ENCODE data around the gene PIGZ. TPM values are rescaled to one million over a fixed set of nuclear protein-coding genes. Genes with fewer than 3 reads are reported as not detected.

PIGZ gene
- total and polyA plus RNA-seq, 5 donors from 2014 or later, result 0.34 to 0.47 (median 0.42) TPM; not detected in 1

DNA sequence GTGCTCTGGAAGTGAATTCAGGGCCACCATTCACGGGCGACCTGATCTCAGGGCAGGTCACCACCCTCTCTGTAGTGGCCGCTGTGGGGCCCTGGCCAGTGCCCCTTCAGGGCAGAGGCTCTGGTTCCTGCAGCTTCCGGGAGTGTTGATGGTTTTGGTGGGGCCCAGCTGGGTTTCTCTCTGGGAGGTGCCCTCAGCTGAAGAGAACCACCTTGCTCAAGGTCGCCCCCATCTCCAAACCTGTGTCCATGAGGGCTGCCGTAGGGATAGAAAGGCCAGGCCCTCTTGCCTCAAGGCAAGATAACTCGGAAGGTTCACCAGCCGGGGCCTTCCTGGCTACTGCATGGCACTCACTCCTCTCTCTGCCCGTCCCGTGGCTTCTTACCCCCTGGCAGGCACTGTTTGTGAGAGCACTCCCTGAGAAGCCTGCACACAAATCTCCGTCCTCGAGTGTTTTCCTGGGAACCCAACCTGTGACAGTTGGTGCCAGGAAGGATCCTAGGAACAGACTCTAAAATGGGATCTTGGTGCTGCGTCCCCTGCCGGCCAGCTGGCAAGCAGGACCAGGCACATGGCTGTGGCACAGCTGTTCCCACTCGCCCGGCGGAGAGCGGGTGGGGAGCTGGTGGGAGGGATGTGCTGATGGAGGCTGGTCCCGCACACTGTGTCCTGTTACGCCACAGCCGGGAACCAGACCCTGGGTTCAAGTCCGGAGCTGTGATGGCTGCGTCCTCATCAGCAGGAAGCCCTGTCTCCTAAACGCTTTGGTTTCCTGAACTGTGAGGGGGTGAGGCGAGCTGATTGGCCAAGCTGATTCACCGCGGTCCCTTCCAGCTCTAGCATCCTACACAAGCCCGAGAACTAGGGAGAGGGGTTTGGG, 23.2 kb upstream of the PIGZ start:
- no peaks in the 10 kb centered on the region for H3K36me3 Mint-ChIP-seq
- H3K4me3 ChIP-seq (ENCODE audit: low read depth, low read length), result no peak overlapping the region
- no peaks in the 10 kb centered on the region for H3K9me3 ChIP-seq (ENCODE audit: control insufficient read depth in 2 of 2, low read length in 2 of 2)
- no peaks in the 10 kb centered on the region for H3K4me1 Mint-ChIP-seq
- no peaks in the 10 kb centered on the region for H3K4me1 ChIP-seq (ENCODE audit: control insufficient read depth, insufficient read depth, low read length, poor library complexity, severe bottlenecking)
- no peak for ATAC-seq (ENCODE audit: low read depth in 2 of 2)
- DNase-seq, result no peak
- H3K36me3 ChIP-seq (ENCODE audit: control insufficient read depth, insufficient read depth, low read length), result no peaks in the 10 kb centered on the region
- H3K27me3 ChIP-seq (ENCODE audit: control insufficient read depth, insufficient read depth, low read length), result no peaks in the 10 kb centered on the region
- no peak overlapping the region for H3K27ac ChIP-seq (ENCODE audit: insufficient read depth, low read length, poor library complexity, severe bottlenecking)
- H3K27me3 Mint-ChIP-seq, result no peaks in the 10 kb centered on the region
- no peak overlapping the region for H3K4me3 Mint-ChIP-seq
- H3K9me3 Mint-ChIP-seq, result no peaks in the 10 kb centered on the region
- no peak overlapping the region for H3K27ac Mint-ChIP-seq

DNA sequence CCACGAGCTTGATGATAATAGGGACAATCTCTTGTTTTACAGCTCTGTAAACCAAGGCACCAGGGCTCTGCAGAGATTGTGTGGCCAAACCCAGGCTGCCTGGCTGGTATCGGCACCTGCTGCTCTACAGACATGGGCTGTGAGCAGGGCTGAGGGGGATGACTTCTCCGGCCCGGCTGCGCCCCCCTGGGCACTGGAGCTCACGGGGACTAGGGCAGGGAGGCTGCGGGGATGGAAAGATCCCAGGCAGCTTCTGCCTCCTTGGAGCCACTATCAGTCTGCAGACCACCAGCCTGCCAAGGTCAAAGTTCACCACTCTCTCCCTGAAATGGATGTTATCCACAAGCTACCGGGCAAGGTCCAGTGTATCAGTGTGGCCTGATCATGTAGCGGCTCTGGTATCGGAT, 22.0 kb upstream of the PIGZ start:
- no peaks in the 10 kb centered on the region for H3K27me3 Mint-ChIP-seq
- Histone ChIP-seq H3K27me3 (ENCODE audit: control insufficient read depth, insufficient read depth, low read length) (no peaks in the 10 kb centered on the region), H3K36me3 (ENCODE audit: control insufficient read depth, insufficient read depth, low read length) (no peaks in the 10 kb centered on the region), H3K27ac (ENCODE audit: insufficient read depth, low read length, poor library complexity, severe bottlenecking) (no peak overlapping the region), H3K4me3 (ENCODE audit: low read depth, low read length) (no peak overlapping the region), H3K9me3 (ENCODE audit: control insufficient read depth in 2 of 2, low read length in 2 of 2) (no peaks in the 10 kb centered on the region), H3K4me1 (ENCODE audit: control insufficient read depth, insufficient read depth, low read length, poor library complexity, severe bottlenecking) (no peaks in the 10 kb centered on the region)
- ATAC-seq (ENCODE audit: low read depth in 2 of 2) (no peak), DNase-seq (no peak)
- no peaks in the 10 kb centered on the region for H3K9me3 Mint-ChIP-seq
- no peak overlapping the region for H3K4me3 Mint-ChIP-seq
- H3K36me3 Mint-ChIP-seq, result no peaks in the 10 kb centered on the region
- no peaks in the 10 kb centered on the region for H3K4me1 Mint-ChIP-seq
- no peak overlapping the region for H3K27ac Mint-ChIP-seq

DNA sequence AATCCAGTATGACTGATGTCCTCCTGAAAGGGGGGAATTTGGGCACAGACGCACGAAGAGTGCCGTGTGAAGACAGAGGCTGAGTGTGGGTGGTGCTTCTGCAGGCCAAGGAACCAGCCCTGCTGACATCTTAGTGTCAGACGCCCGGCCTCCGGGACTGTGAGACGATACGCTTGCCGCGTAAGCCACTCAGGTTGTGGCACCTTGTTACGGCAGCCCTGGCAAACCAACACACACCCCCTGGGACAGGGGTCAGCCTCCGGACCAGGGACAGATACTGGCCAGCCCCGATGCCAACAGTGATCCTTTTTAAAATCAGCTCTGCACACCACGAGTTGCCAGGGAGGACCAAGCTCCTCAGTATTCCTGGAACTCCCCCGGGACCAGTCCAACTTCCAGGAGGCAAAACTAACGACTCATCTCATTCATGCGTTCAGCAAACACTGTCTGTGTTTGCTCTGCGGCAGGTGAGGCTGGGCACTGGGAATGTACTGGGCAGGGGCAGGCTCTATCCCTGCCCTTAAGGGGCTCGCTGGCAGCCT, 21.2 kb upstream of the PIGZ start:
- no peaks in the 10 kb centered on the region for H3K36me3 ChIP-seq (ENCODE audit: control insufficient read depth, insufficient read depth, low read length)
- Mint-ChIP-seq H3K9me3 (no peaks in the 10 kb centered on the region), H3K27ac (no peak overlapping the region), H3K4me1 (no peaks in the 10 kb centered on the region), H3K4me3 (no peak overlapping the region), H3K36me3 (no peaks in the 10 kb centered on the region), H3K27me3 (no peaks in the 10 kb centered on the region)
- H3K27me3 ChIP-seq (ENCODE audit: control insufficient read depth, insufficient read depth, low read length), result peaks cover 2% of the 10 kb centered on the region
- H3K9me3 ChIP-seq (ENCODE audit: control insufficient read depth in 2 of 2, low read length in 2 of 2), result no peaks in the 10 kb centered on the region
- ATAC-seq (ENCODE audit: low read depth in 2 of 2), result no peak
- H3K27ac ChIP-seq (ENCODE audit: insufficient read depth, low read length, poor library complexity, severe bottlenecking), result no peak overlapping the region
- DNase-seq, result no peak
- H3K4me3 ChIP-seq (ENCODE audit: low read depth, low read length), result no peak overlapping the region
- no peaks in the 10 kb centered on the region for H3K4me1 ChIP-seq (ENCODE audit: control insufficient read depth, insufficient read depth, low read length, poor library complexity, severe bottlenecking)

DNA sequence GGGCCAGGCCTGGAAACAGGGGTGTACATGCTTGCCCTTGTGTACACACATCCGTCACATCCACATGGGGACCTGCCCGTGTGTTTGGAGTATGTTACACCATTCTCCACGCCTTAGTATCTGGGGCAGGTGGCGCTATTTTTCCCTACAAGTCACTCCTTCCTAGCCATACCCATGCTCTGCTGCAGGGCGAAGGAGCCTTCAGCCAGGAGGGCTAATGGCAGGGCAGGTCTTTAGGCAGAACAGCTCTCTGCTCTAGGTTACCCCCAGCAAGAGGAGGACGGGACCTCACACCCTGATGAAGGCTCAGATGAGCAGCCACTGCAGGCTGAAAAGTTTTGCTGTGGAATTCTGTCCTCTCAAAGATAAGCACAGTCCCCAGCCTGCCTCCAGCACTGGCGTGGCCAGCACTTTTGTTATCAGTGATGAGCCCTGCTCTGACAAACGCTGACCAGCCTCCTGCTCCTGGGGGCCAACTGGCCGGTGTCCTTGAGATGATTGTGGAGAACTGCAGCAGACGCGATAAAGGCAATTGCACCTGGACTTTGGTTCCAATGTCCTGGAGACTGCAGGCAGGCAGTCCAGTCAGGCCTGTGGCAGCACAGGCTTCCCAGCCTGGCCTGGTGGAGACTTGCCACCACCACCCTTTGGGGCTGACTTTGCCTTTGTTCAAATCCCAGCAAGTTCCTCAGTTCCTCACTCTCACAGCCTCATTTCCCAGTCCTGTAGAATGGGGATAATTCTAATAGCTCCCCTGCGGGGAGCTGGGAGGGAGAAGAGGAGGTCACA, 19.8 kb upstream of the PIGZ start:
- no peaks in the 10 kb centered on the region for H3K36me3 Mint-ChIP-seq
- Histone ChIP-seq H3K4me3 (ENCODE audit: low read depth, low read length) (no peak overlapping the region), H3K9me3 (ENCODE audit: control insufficient read depth in 2 of 2, low read length in 2 of 2) (peaks cover 1 to 4% of the 10 kb centered on the region in 2 experiments), H3K36me3 (ENCODE audit: control insufficient read depth, insufficient read depth, low read length) (no peaks in the 10 kb centered on the region), H3K27ac (ENCODE audit: insufficient read depth, low read length, poor library complexity, severe bottlenecking) (no peak overlapping the region), H3K27me3 (ENCODE audit: control insufficient read depth, insufficient read depth, low read length) (peaks cover 6% of the 10 kb centered on the region), H3K4me1 (ENCODE audit: control insufficient read depth, insufficient read depth, low read length, poor library complexity, severe bottlenecking) (no peaks in the 10 kb centered on the region)
- no peak for DNase-seq
- no peaks in the 10 kb centered on the region for H3K4me1 Mint-ChIP-seq
- H3K27ac Mint-ChIP-seq, result no peak overlapping the region
- H3K9me3 Mint-ChIP-seq, result peaks cover 0 to 3% (median 2%) of the 10 kb centered on the region in 7 donors
- no peak for ATAC-seq (ENCODE audit: low read depth in 2 of 2)
- no peak overlapping the region for H3K4me3 Mint-ChIP-seq
- peaks cover 4% of the 10 kb centered on the region for H3K27me3 Mint-ChIP-seq

DNA sequence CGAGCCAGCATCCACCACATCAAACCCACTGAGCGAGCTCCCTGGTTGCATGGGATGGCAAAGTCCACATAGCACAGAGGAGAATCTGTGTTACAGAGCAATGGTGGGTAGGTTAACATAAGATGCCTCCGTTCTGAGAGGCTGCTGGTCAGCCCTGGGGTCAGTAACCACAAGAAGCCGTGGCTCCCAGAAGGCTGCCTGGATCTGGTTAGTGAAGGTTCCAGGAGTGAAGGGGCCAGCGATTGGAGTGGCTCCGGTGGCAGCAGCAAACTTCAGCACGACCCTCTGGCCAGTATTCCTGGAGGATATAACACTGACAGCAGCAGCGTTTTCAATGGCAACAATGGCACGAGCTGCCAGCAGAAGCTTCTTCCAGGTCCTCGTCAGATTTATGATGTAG, 18.4 kb upstream of the PIGZ start:
- DNase-seq (no peak), ATAC-seq (ENCODE audit: low read depth in 2 of 2) (no peak)
- Mint-ChIP-seq H3K27ac (no peak overlapping the region), H3K4me3 (no peak overlapping the region), H3K4me1 (no peaks in the 10 kb centered on the region), H3K36me3 (no peaks in the 10 kb centered on the region), H3K27me3 (peaks cover 7% of the 10 kb centered on the region), H3K9me3 (peaks cover 0 to 8% (median 6%) of the 10 kb centered on the region in 7 donors)
- Histone ChIP-seq H3K27ac (ENCODE audit: insufficient read depth, low read length, poor library complexity, severe bottlenecking) (no peak overlapping the region), H3K27me3 (ENCODE audit: control insufficient read depth, insufficient read depth, low read length) (peaks cover 8% of the 10 kb centered on the region), H3K4me1 (ENCODE audit: control insufficient read depth, insufficient read depth, low read length, poor library complexity, severe bottlenecking) (no peaks in the 10 kb centered on the region), H3K9me3 (ENCODE audit: control insufficient read depth in 2 of 2, low read length in 2 of 2) (peaks cover 4 to 11% of the 10 kb centered on the region in 2 experiments), H3K4me3 (ENCODE audit: low read depth, low read length) (no peak overlapping the region), H3K36me3 (ENCODE audit: control insufficient read depth, insufficient read depth, low read length) (no peaks in the 10 kb centered on the region)

DNA sequence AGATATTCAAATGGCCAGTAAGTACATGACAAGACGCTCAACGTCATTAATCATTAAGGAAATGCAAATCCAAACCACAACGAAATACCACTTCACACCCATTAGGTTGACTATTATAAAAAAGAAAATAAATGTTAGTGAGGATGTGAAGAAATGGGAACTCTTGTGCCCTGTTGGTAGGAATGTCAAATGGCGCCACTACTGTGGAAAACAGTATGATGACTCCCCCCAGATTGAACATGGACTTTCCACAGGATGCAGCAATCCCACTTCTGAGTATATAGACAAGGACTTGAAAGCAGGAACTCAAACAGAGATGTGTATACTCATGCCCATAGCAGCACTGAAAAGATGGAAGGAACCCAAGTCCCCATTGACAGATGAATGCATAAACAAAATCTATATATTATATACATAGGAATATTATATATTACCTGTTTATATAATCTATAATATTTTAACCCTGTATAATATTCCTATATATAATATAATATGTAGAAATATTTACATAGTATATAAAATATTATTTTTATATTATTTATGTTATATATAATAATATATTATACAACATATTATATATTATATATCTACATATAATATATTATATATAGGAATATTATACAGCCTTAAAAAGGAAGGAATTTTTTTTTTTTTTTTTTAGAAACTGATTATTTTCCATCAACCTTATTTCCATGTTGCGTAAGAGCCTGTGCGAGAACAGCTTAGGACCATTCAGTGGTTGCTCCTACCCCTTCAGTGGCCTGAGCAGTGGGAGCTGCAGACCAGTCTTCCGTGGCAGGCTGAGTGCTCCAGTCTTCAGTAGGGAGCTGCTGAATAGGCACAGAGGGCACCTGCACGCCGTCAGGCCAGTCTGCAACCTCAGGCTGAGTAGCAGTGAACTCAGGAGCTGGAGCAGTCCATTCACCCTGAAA, 17.6 kb upstream of the PIGZ start:
- Histone ChIP-seq H3K36me3 (ENCODE audit: control insufficient read depth, insufficient read depth, low read length) (no peaks in the 10 kb centered on the region), H3K4me3 (ENCODE audit: low read depth, low read length) (no peak overlapping the region), H3K9me3 (ENCODE audit: control insufficient read depth in 2 of 2, low read length in 2 of 2) (peaks cover 4 to 11% of the 10 kb centered on the region in 2 experiments), H3K4me1 (ENCODE audit: control insufficient read depth, insufficient read depth, low read length, poor library complexity, severe bottlenecking) (no peaks in the 10 kb centered on the region), H3K27ac (ENCODE audit: insufficient read depth, low read length, poor library complexity, severe bottlenecking) (no peak overlapping the region), H3K27me3 (ENCODE audit: control insufficient read depth, insufficient read depth, low read length) (peaks cover 10% of the 10 kb centered on the region)
- DNase-seq, result no peak
- Mint-ChIP-seq H3K9me3 (peaks cover 0 to 11% (median 6%) of the 10 kb centered on the region in 7 donors), H3K27ac (no peak overlapping the region), H3K4me3 (no peak overlapping the region), H3K36me3 (no peaks in the 10 kb centered on the region), H3K27me3 (peaks cover 7% of the 10 kb centered on the region), H3K4me1 (no peaks in the 10 kb centered on the region)
- no peak for ATAC-seq (ENCODE audit: low read depth in 2 of 2)

DNA sequence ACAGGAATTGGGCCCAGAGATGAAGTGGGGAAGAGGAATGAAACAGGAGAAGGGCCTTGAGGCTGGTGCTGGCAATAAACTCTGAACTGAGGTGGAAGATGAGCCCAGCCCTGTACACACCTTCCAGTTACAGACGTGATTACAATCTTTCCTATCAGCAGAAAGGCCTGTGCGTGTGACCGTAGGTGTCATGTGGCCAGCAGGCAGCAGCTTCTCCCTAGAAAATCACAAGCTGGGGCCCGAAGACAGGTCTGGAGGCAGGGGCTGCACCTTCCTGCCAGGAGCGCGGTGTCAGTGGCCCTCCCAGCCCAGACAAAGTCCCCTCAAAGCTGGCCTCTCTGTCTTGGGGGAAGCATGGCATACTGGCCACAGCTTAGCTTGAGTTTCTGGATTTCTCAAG, 16.7 kb upstream of the PIGZ start:
- H3K27me3 Mint-ChIP-seq, result peaks cover 13% of the 10 kb centered on the region
- DNase-seq, result no peak
- Histone ChIP-seq H3K9me3 (ENCODE audit: control insufficient read depth in 2 of 2, low read length in 2 of 2) (peaks cover 4 to 11% of the 10 kb centered on the region in 2 experiments), H3K36me3 (ENCODE audit: control insufficient read depth, insufficient read depth, low read length) (no peaks in the 10 kb centered on the region), H3K4me3 (ENCODE audit: low read depth, low read length) (no peak overlapping the region), H3K27ac (ENCODE audit: insufficient read depth, low read length, poor library complexity, severe bottlenecking) (no peak overlapping the region), H3K27me3 (ENCODE audit: control insufficient read depth, insufficient read depth, low read length) (peaks cover 10% of the 10 kb centered on the region), H3K4me1 (ENCODE audit: control insufficient read depth, insufficient read depth, low read length, poor library complexity, severe bottlenecking) (no peaks in the 10 kb centered on the region)
- no peak overlapping the region for H3K4me3 Mint-ChIP-seq
- ATAC-seq (ENCODE audit: low read depth in 2 of 2), result no peak
- H3K36me3 Mint-ChIP-seq, result no peaks in the 10 kb centered on the region
- no peak overlapping the region for H3K27ac Mint-ChIP-seq
- peaks cover 0 to 11% (median 6%) of the 10 kb centered on the region in 7 donors for H3K9me3 Mint-ChIP-seq
- H3K4me1 Mint-ChIP-seq, result no peaks in the 10 kb centered on the region
